AG08396 (cell line): Measurements from ENCODE around the gene TRIM59.
"Not testable (repeated sequence)": the region's sequence is repeated elsewhere in the genome, so short reads cannot be mapped to it uniquely, and the experiment has no call there.

Experiments used
- DNase-seq: peaks from one replicate; pipeline ENCODE4 v3.0.0; 2012; ENCODE audit warnings: low spot score, mixed read lengths

The TRIM59 gene

DNA sequence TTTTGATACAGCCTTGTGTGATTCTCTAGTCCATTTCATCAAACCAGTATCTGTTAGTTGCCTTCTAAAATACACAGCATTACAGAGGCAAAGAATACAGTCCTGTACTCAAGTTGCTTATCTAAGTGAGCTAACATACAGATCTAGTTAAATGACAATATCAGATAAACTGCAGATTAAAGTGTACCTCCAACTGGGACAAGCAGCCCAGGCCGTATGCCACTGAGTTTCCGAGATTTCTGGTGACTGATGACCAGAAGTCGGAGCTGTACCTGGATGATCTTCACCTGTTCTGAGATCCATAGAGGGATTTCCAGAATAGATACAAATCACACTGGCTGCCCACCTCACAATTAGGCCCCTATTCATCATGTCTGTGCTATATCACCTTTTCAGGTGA lies 6.3 kb upstream of the TRIM59 start:
- DNase-seq: no peak

DNA sequence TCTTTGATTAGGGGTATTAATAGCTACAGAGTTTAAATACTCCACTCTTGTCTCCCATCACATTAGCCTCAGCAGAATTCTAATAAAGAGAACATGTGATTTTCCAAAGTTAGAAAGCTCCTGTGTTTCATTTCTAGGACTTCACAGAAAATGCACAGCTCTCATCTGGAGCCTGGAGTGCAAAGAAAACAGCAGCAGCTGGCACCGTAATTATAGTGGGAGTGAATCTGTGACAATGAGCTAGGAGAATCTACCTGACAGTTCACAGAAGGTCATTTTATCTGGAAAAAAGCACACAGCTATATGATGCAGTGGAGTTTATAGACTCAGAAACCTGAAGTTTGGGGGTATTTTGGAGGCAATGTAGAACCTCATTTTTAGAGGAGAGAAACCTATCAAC lies 5.4 kb upstream of the TRIM59 start:
- DNase-seq: no peak

DNA sequence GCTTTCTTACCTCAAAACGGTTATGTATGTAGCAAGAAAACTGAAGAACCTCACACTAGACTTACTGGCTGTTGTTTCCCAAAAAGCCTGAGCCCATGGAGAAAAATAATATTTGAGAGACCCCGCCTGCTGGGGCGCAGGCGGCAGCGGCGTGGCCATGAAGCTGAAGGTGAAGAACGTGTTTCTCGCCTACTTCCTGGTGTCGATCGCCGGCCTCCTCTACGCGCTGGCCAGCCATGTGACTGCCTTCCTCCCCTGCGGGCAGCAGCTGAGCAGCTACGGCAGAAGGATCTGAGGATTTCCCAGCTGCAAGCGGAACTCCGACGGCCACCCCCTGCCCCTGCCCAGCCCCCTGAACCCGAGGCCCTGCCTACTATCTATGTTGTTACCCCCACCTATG lies 2.7 kb upstream of the TRIM59 start:
- DNase-seq: not testable (repeated sequence)

DNA sequence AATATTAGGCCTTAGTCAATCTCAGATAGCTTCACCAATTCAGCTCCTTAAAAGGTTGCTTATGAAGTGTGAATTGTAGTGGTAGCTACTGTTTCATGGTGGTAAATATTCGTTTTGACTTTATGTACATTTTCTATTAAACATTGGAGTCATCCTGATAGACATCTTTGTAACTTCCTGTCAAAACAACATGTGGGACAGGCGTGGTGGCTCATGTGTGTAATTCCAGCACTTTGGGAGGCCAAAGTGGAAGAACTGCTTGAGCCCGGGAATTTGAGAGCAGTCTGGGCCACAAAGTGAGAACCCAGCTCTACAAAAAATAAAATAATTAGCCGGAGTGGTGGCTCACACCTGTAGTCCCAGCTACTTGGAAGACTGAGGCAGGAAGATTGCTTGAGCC lies 2.0 kb upstream of the TRIM59 start:
- DNase-seq: no peak

DNA sequence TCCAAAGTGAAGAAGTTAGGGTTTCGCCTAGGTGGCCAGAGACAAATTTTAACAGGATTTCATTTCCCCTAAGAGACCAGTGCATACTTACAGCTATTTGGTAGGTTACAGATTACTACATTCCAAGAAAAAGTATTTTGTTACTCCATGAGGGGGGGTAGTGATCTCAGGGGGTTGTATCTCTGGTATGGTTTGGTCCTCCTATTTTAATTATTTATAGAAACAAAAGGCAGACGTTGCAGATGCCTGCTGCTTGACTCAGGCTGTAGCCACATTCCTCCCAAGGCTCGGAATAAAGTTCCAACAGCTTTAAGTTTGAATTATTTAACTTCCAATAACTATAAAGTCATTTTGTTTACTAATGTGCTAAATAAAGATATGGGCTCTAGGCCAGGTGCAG lies 1.3 kb upstream of the TRIM59 start:
- peak; percentile 87 for DNase-seq

DNA sequence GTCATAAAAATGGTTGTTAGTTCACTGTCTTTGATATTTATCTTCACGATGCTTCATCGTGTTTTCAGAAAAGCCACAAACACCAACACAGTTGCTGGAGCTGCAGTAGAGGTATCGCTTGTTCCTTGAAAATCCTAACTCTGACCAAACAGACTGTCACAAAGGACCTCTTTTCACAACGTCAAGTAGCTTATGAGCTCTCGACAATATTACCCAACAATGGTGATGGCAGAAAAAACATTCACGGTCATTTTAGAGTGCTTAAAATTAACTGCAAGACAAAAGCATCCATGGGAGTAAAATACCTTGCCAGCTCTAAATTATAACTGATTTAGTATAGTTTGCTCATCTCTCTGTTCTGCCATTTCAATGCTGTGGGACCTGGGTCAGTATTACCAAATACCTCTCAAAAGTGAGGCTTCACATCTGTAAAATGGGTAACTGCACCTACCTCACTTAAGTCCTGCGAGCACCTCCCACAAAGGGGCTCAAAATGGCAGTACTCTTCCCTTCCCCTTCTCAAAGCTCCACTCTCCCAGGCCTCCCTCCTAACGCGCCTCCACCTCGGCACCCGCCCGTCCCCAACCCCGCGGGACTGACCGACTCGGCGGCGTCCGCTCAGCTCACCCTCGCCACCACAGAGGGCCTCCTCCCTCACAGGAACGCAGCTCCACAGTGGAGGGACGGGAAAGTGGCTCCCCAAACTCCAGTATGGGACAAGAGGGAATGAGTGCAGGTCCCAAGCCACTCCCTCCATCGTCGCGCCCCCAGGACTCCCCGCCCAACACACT lies 546 bp downstream of the TRIM59 start:
- DNase-seq: peak; percentile 13

DNA sequence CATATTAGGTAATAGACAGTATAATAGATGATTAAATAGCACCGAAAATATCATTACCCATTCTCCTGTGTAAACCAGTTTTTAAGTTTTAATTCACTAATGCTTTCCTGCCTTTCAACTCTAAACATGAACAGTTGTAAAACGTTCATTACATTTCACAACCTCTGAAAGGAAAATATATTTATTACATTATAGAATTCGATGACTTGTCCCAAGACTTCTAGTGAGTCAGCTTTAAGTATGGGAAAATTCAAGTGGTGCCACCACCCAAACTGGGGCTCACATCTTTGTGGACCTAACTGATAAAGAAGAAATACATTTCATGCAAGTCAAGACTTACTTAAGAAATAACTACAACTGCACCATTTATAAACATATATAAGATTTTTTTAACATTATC lies 2.0 kb downstream of the TRIM59 start:
- no peak for DNase-seq

DNA sequence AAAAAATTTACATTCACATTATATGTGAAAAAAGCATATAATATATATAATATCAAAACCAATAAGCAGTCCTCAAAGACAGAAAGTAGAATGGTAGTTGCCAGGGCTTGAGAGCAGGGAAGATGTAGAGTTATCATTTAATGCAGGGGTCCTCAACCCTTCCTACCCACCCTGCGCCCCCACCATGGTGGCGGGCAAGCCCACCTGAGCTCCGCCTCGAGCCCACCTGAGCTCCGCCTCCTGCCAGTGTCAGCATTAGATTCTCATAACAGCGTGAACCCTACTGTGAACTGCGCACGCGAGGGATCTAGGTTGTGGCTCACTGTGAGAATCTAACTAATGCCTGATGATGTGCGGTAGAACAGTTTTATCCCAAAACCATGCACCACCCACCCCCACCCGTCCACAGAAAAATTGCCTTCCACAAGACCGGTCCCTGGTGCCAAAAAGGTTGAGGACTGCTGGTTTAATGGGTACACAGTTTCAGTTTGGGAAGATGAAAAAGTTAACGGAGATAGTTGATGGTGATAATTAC lies 3.0 kb downstream of the TRIM59 start:
- DNase-seq: no peak

DNA sequence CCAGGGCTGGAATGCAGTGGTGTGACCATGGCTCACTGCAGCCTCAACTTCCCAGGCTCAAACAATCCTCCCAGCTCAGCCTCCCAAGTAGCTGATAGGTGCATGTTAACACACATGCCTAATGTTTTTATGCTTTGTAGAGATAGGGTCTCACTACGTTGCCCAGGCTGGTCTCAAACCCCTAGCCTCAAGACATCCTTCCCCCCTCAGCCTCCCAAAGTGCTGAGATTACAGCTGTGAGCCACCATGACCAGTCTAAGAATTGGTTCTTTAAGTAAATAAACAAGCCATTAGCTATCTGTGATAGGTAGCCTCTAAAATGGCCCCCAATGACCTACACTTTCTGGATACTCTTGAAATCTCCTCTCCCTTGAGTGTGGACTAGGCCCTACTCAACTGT lies 3.7 kb downstream of the TRIM59 start:
- no peak for DNase-seq

DNA sequence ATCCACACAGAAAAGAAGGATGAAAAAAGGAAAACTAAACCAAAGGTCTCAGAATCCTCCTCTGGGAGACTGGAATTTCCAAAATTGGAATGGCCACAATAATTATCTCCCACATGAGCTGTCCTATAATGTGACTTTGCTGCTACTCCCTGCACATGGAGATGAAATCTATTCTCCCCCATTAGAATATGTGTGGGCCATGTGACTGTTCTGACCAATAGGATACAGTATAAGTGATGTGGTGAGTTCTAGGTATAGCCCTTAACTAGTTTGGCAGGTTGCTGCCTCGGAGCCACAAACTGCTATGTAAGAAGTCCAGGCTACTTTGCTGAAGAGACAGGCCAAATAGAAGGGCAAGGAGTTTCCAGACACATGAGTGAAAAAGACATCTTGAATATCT lies 5.2 kb downstream of the TRIM59 start:
- no peak for DNase-seq

DNA sequence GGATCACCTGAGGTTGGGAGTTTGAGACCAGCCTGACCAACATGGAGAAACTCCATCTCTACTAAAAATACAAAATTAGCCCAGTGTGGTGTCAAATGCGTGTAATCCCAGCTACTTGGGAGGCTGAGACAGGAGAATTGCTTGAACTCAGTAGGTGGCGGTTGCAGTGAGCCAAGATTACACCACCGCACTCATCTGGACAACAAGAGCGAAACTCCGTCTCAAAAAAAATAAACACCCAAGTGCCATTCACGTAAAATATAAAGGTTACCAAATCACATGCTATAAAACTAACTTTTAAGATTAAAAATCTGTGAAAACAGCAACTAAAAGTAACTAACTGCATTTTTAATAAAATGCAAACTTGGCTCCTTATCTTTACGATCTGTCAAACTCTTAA lies 8.9 kb downstream of the TRIM59 start:
- no peak for DNase-seq

DNA sequence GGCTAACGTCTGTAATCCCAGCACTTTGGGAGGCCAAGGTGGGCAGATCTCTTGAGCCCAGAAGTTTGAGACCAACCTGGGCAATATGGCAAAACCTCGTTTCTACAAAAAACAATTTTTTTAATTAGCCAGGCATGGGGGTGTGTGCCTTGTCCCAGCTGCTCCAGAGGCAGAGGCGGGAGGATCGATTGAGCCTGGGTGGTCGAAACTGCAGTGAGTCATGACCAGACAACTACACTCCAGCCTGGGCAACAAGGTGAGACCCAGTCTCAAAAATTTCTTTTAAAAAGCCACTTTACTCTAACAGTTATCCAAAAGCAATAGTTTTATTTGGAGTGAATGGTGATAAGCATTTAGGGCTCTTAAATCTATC lies 12.5 kb downstream of the TRIM59 start:
- DNase-seq: no peak

DNA sequence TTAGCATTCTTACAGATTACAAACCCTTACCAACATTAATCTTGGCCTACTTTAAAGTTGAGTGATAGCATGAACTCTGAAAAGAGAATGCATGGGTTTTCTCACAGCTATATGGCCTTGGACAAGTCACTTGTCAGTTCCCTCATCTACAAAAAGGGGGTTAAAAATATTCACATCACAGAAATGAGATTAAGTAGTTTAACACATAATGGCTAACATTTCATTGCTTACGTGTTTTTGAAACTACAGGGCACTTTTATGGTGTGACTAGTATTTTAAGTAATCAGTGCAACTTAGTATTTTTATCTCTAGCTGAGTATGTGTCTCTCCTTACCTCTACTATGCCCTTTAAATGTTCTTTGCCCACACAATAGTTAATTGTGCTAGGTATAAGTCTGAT lies 13.8 kb downstream of the TRIM59 start:
- no peak for DNase-seq

DNA sequence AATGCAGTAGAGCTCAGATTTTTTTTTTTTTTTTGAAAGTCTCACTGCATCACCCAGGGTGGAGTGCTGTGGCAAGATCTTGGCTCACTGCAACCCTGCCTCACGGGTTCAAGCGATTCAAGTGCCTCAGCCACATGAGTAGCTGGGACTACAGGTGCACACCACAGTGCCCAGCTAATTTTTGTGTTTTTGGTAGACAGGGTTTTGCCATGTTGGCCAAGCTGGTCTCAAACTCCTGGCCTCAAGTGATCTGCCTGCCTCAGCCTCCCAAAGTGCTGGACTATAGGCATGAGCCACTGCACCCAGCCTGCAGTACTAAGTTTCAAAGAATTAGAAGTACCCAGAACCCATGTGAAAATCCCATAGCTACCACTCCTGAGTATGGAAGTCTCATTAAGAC lies 14.5 kb downstream of the TRIM59 start:
- DNase-seq: no peak

DNA sequence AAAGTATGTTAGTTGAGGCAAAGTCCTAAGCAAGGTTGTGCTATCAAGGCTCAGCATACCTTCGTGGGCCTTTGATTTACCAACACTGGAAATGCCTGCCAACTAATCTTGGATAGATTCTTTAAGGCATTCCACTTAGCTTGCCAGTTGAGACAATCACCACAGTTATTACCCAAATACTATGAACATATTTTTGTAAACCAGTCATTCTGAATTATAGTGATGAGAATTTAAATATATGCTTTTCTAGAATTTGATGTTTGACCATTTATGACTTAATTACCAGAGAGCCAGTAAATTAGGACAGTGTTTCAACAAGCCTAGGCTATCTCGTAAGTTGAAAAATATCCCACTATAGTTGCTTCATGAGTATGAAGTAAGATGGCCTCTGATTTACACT lies 15.5 kb downstream of the TRIM59 start:
- peak; percentile 44 for DNase-seq

DNA sequence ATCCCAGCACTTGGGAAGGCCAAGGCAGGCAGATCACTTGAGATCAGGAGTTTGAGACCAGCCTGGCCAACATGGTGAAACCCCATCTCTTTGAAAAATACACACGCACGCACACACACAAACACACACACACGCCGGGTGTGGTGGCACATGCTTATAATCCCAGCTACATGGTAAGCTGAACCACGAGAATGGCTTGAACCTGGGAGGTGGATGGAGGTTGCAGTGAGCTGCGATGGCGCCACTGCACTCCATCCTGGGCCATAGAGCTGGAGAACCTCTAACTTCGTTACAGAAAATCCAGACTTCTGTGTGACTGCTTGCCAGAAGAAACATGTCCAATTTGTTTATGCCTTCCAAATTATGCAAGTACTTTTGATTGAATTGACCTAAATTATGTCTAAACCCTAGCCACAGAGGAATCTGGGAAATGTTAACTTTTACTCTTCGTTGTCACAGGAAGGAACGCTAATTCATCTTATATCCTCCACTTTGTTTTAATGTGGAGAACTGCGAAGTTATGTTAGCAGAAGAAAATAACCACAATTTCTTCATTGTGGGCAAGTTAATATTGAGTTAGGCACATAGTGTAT lies 21.7 kb downstream of the TRIM59 start:
- no peak for DNase-seq

DNA sequence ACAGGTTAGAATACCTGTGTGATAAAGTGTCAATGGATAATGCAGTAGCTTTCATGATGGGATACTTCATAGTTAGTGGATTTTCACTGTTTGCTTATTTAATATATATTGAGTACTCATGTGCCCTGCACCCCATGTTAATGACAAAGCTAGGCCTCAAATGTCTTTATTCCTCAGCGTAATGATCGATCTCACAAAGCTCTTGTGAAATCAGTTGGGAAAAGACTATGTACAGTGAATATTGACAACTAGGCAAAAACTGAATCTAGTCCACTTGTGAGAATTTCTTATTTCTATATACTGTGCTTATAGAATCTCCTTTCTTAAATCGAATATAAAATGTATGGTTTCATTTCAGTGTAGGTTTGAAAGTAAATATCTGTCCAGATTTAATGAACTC lies 32.3 kb downstream of the TRIM59 start:
- DNase-seq: no peak

DNA sequence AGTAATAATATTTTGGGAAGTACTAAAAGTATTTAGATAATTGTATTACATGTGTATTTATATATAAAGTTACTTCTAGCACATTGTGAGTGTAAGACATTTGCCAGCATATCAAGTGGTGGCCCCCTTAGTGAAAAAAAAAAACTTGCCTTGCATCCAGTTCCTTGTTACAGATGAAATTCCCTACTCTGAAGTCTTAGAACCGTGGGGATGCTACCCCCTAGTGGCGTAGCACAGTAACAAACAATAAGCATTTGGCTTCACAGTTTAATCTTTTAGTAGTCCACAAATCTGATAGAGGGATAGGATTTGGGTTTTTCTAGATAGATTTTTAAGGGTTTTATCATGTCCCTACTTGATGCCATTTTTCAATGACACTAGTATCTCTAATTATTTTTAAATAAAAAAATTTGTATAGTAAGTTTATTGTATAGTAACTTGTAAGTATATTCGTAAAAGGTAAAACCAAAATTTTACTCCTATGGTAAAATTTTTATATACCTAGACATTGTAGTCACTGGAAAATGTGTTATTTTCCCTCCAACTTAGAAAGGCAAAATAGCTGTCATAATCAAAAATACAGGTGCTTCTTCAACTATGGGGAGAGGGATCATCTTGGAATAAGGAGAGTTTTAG lies 35.9 kb downstream of the TRIM59 start:
- peak; percentile 61 for DNase-seq

DNA sequence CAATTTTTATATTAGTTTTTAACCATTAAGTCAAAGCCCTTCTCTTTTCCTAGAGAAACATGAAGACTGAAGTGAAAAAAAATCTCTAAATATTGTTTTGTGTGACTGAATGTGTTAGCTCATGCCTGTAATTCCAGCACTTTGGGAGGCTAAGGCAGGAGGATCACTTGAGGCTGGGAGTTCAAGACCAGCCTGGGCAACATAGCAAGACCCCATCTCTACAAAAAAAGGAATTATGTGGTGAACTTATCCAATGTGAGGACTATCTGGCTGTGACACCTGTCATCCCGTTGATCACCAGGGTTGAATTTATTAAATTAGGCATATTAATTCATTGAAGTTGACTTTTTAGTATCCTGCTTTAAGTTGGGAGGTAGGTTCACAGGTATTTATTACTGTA lies 37.1 kb downstream of the TRIM59 start:
- no peak for DNase-seq

DNA sequence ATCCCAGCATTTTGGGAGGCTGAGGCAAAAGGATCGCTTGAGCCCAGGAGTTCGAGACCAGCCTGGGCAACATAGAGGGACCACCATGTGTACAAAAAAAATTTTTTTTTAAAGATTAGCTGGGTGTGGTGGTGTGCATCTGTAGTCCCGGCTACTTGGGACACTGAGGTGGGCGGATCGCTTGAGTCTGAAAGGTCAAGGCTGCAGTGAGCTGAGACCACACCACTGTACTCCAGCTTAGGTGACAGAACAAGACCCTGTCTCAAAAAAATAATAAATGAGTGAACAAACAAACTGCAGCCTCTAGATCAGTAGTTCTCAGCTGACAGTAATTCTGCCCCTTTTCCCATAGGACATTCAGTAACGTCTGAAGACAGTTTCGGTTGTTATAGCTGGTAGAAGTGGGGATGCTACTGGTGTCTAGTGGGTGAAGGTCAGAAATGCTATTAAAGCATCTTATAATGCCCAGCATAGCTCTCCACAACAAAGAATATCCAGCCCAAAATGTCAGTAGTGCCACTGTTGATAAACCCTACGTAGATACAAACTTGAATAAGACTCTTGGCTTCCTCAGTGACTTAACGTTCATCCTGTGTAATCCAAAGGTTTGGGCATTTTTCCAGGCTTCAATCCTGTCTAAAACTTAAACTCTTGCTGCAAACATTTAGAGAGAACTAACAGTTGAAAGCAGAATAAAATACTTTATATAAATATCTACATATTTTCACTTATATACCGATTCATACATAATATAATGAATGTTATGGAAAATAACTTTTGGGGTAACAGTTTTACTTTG lies 39.6 kb downstream of the TRIM59 start:
- DNase-seq: no peak

DNA sequence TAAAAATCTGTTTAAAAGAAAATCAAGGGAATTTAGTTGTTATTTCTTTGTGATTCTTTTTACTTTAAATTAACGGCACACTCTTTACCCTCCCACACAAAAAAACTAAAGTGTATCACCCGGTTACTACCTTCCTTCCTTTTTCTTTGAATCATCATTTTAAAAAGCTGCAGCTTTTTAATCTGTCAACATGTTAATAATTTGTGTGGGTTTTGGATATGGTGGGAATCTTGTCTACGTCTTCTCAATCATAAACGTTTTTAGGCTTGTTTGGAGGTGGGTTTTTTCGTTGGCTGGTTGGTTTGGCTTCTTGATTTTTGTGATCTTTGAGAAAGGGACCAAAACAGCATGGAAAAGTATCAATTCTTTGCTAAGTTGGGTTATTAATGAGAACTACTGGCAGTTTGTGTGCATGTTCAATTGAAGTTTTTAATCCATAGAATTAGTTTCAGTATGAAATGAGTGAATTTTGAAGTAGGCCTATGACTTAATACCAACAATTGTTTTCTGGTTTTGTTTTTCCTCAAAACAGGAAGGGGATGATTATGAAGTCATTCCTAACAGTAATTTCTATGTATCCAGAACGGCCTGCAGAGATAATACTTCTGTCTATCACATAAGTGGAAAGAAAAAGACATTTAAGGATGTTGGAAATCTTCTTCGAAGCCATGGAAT lies 45.7 kb downstream of the TRIM59 start:
- DNase-seq: no peak

DNA sequence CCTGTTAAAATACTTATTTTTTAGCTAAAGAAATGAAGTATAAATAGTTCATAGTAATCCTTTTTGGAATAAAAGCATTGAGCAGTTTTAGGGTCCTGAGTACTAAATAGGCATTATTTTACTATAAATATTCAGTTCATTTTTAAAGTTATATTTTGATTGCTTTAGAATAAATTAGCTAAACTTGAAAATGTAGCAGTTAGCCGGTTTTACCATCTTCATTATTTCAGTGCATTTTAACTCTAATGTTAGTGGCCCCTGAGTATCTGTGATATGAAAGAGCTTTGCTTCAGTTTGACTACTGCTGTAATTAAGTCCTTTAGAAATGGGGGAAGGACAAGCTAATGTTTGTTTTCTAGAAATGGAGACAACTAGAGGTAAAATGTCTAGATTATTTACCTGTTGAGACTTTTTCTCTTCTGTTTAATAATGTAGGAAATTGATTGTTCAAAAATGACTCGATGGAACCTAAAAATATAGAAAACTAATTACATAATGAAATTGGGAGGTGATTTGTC lies 46.5 kb downstream of the TRIM59 start:
- no peak for DNase-seq
